ENCODE measurements around the gene PLEKHG3. TPM values are rescaled to one million over a fixed set of nuclear protein-coding genes. Genes with fewer than 3 reads are reported as not detected.

The PLEKHG3 gene
- total and polyA plus RNA-seq, 2 experiments from 2014 or later, result 23.0 to 83.1 TPM

DNA sequence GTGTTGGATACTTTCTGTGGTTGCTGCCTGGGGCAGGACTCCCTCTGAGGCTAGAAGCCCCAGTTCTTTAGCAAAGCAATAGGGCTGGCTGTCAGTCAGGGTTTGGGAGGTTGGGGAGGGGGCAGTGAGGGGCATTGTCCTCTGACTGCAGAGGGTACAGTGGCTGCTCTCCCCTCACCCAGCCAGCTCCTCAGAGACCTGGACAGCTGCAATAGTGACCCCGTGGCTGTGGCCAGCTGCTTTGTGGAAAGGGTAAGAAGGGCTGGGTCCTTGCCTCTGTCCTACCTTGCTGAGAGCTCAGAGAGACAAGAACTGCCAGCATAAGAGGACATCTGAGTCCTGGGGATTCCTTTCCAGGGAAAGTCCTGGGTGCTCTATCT is 25.8 kb downstream of the PLEKHG3 start:
- H3K27ac Mint-ChIP-seq, result no peak overlapping the region
- Histone ChIP-seq H3K36me3 (ENCODE audit: insufficient read depth) (peaks cover 4% of the 10 kb centered on the region; the same call in 1 of the 2 replicates), H3K4me3 (no peak overlapping the region), H3F3A (replicated peaks; ENCODE audit: low read depth) (0 out of 2 replicates have a peak, but pooled peaks cover 2% of the 10 kb centered on the region), H3K27ac (ENCODE audit: low read depth) (no peak overlapping the region), H3K79me2 (replicated peaks; ENCODE audit: insufficient read depth) (peaks cover 38% of the 10 kb centered on the region), H4K20me1 (replicated peaks; ENCODE audit: insufficient read depth) (peaks cover 21% of the 10 kb centered on the region), H3K4me1 (ENCODE audit: insufficient read depth) (peaks cover 16% of the 10 kb centered on the region), H3K9me2 (ENCODE audit: insufficient read depth) (no peaks in the 10 kb centered on the region), H3K4me2 (no peak overlapping the region), H2AFZ (no peak overlapping the region), H3K27me3 (ENCODE audit: insufficient read depth) (no peaks in the 10 kb centered on the region)
- H3K36me3 Mint-ChIP-seq (ENCODE audit: low read depth), result peaks cover 71% of the 10 kb centered on the region
- H3K4me3 Mint-ChIP-seq, result no peak overlapping the region; the same call in 2 of the 3 replicates
- no peak for TF ChIP-seq ZNF331 (CRISPR knock-in tag; IDR thresholded peaks at IDR 0.05; ENCODE audit: low read depth)
- TF ChIP-seq, protein P1, sequence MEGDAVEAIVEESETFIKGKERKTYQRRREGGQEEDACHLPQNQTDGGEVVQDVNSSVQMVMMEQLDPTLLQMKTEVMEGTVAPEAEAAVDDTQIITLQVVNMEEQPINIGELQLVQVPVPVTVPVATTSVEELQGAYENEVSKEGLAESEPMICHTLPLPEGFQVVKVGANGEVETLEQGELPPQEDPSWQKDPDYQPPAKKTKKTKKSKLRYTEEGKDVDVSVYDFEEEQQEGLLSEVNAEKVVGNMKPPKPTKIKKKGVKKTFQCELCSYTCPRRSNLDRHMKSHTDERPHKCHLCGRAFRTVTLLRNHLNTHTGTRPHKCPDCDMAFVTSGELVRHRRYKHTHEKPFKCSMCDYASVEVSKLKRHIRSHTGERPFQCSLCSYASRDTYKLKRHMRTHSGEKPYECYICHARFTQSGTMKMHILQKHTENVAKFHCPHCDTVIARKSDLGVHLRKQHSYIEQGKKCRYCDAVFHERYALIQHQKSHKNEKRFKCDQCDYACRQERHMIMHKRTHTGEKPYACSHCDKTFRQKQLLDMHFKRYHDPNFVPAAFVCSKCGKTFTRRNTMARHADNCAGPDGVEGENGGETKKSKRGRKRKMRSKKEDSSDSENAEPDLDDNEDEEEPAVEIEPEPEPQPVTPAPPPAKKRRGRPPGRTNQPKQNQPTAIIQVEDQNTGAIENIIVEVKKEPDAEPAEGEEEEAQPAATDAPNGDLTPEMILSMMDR (conservative IDR thresholded peaks at IDR 0.05; ENCODE audit: low read depth in 2 of 2), result no peak
- no peak for ATAC-seq
- H3K27me3 Mint-ChIP-seq (ENCODE audit: insufficient read depth, low read depth, poor library complexity), result peaks cover 17% of the 10 kb centered on the region
- H3K4me1 Mint-ChIP-seq, result peaks cover 40% of the 10 kb centered on the region
- no peak for DNase-seq (ENCODE audit: low spot score)
- no peaks in the 10 kb centered on the region for H3K9me3 Mint-ChIP-seq

DNA sequence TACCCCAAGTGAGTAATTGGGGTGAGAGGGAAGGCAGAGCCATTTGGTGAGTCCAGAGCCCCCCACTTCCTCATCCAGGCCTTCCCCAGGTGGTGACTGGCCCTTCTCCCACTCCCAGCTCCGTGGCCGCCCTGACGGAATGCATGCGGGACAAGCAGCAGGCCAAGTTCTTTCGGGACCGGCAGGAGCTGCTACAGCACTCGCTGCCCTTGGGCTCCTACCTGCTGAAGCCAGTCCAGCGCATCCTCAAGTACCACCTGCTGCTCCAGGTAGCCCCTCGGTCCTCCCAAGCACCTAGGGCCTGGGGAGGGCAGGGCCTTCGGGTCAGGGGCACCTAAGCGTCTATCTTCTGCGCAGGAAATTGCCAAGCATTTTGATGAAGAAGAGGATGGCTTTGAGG is 26.5 kb downstream of the PLEKHG3 start:
- no peak overlapping the region for H3K4me3 ChIP-seq
- no peak overlapping the region for H3K4me2 ChIP-seq
- H2AFZ ChIP-seq, result no peak overlapping the region
- ATAC-seq (no peak), DNase-seq (ENCODE audit: low spot score) (no peak)
- peaks cover 17% of the 10 kb centered on the region for H4K20me1 ChIP-seq (replicated peaks; ENCODE audit: insufficient read depth)
- H3K9me2 ChIP-seq (ENCODE audit: insufficient read depth), result no peaks in the 10 kb centered on the region
- H3K27ac Mint-ChIP-seq, result no peak overlapping the region; the same call in 1 of the 2 replicates
- H3F3A ChIP-seq (replicated peaks; ENCODE audit: low read depth), result 0 out of 2 replicates have a peak, but pooled peaks cover 6% of the 10 kb centered on the region
- H3K4me1 Mint-ChIP-seq, result peaks cover 39% of the 10 kb centered on the region
- H3K9me3 Mint-ChIP-seq, result no peaks in the 10 kb centered on the region
- no peak overlapping the region for H3K4me3 Mint-ChIP-seq
- peaks cover 4% of the 10 kb centered on the region; the same call in 1 of the 2 replicates for H3K36me3 ChIP-seq (ENCODE audit: insufficient read depth)
- peaks cover 10% of the 10 kb centered on the region for H3K4me1 ChIP-seq (ENCODE audit: insufficient read depth)
- peaks cover 12% of the 10 kb centered on the region for H3K27me3 Mint-ChIP-seq (ENCODE audit: insufficient read depth, low read depth, poor library complexity)
- H3K27ac ChIP-seq (ENCODE audit: low read depth), result no peak overlapping the region
- peaks cover 76% of the 10 kb centered on the region for H3K36me3 Mint-ChIP-seq (ENCODE audit: low read depth)
- TF ChIP-seq STAT1 (IDR thresholded peaks at IDR 0.05; ENCODE audit: unreplicated experiment) (no peak), POLR2AphosphoS5 (IDR thresholded peaks at IDR 0.05; ENCODE audit: low read depth) (no peak), EZH2phosphoT487 (IDR thresholded peaks at IDR 0.05; ENCODE audit: unreplicated experiment) (no peak), NANOG (IDR thresholded peaks at IDR 0.05; ENCODE audit: borderline replicate concordance) (no peak), CREB1 (CRISPR knock-in tag; IDR thresholded peaks at IDR 0.05; ENCODE audit: low read depth) (no peak), ZNF331 (CRISPR knock-in tag; IDR thresholded peaks at IDR 0.05; ENCODE audit: low read depth) (no peak), JUNB (IDR thresholded peaks at IDR 0.05; ENCODE audit: unreplicated experiment) (no peak)
- TF ChIP-seq, protein P1 (conservative IDR thresholded peaks at IDR 0.05; ENCODE audit: low read depth in 2 of 2), result no peak
- TF ChIP-seq, protein P2, sequence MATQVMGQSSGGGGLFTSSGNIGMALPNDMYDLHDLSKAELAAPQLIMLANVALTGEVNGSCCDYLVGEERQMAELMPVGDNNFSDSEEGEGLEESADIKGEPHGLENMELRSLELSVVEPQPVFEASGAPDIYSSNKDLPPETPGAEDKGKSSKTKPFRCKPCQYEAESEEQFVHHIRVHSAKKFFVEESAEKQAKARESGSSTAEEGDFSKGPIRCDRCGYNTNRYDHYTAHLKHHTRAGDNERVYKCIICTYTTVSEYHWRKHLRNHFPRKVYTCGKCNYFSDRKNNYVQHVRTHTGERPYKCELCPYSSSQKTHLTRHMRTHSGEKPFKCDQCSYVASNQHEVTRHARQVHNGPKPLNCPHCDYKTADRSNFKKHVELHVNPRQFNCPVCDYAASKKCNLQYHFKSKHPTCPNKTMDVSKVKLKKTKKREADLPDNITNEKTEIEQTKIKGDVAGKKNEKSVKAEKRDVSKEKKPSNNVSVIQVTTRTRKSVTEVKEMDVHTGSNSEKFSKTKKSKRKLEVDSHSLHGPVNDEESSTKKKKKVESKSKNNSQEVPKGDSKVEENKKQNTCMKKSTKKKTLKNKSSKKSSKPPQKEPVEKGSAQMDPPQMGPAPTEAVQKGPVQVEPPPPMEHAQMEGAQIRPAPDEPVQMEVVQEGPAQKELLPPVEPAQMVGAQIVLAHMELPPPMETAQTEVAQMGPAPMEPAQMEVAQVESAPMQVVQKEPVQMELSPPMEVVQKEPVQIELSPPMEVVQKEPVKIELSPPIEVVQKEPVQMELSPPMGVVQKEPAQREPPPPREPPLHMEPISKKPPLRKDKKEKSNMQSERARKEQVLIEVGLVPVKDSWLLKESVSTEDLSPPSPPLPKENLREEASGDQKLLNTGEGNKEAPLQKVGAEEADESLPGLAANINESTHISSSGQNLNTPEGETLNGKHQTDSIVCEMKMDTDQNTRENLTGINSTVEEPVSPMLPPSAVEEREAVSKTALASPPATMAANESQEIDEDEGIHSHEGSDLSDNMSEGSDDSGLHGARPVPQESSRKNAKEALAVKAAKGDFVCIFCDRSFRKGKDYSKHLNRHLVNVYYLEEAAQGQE (IDR thresholded peaks at IDR 0.05; ENCODE audit: unreplicated experiment), result no peak
- no peaks in the 10 kb centered on the region for H3K27me3 ChIP-seq (ENCODE audit: insufficient read depth)
- H3K79me2 ChIP-seq (replicated peaks; ENCODE audit: insufficient read depth), result peaks cover 37% of the 10 kb centered on the region
